Uterus (tissue), 2 donors: ENCODE data around the gene RNU7-1.

ENCODE experiments used
- POLR2A ChIP-seq, 2 donors: fragments of 450-650 bp; IDR thresholded peaks; one replicate each; pipeline ENCODE4 v1.6.1; 2016; ENCODE audit warnings: antibody characterized with exemption in 2 of 2, mild to moderate bottlenecking in 1 of 2, moderate library complexity in 1 of 2
- TF ChIP-seq, protein P1 (sequence below), 4 experiments: fragments of 200-600 bp in 2 of 4; fragments of 450-650 bp in 2 of 4; sonication (generic) in 2 of 4; IDR thresholded peaks; one replicate each; pipeline ENCODE4 v1.5.1; 2016 to 2019; ENCODE audit warnings: antibody characterized with exemption in 4 of 4, mild to moderate bottlenecking in 2 of 4, moderate library complexity in 1 of 4

DNA sequence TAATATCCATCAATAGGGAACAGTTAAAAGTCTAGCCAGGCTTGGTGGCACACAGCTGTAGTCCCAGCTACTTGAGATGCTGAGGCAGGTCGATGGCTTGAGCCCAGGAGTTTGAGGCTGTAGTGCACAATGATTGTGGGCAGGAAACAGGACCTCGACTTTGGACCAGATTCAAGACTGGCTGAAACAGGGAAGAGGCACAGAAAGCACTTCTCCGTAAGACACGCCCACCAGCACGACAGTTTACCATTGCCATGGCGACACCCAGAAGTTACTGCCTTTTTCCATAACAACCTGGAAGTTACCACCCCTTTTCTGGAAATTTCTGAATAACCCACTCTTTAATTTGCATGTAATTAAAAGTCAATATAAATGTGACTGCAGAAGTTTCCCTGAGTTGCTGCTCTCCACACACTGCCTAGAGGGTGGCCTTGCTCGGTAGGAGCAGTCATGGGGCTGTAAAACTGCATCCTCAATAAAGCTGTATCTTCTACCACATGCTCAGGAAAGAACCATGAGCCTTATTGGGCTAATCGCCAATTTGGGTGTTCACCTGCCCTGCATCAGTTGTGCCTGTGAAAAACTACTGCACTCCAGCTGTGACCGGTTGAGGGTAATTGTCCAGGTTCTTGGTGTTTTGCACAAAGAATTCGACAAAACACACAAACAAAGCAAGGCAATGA lies 43.6 kb upstream of the RNU7-1 start:
- TF ChIP-seq, protein P1, sequence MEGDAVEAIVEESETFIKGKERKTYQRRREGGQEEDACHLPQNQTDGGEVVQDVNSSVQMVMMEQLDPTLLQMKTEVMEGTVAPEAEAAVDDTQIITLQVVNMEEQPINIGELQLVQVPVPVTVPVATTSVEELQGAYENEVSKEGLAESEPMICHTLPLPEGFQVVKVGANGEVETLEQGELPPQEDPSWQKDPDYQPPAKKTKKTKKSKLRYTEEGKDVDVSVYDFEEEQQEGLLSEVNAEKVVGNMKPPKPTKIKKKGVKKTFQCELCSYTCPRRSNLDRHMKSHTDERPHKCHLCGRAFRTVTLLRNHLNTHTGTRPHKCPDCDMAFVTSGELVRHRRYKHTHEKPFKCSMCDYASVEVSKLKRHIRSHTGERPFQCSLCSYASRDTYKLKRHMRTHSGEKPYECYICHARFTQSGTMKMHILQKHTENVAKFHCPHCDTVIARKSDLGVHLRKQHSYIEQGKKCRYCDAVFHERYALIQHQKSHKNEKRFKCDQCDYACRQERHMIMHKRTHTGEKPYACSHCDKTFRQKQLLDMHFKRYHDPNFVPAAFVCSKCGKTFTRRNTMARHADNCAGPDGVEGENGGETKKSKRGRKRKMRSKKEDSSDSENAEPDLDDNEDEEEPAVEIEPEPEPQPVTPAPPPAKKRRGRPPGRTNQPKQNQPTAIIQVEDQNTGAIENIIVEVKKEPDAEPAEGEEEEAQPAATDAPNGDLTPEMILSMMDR (IDR thresholded peaks at IDR 0.05) = no peak
- no peak for TF ChIP-seq POLR2A (IDR thresholded peaks at IDR 0.05)
